ENCODE measurements around the gene GID4. TPM values are rescaled to one million over a fixed set of nuclear protein-coding genes. Genes with fewer than 3 reads are reported as not detected.
"Not testable (repeated sequence)": the region's sequence is repeated elsewhere in the genome, so short reads cannot be mapped to it uniquely, and the experiment has no call there.

GID4 gene
- total RNA-seq (10 to 100 TPM; 11.4 to 14.1 TPM), polyA plus RNA-seq (1 to 10 TPM; 7.5 to 8.1 TPM)
- long read RNA-seq, donor 1, full-length matches to known transcripts = 1 of 4 reads
- long read RNA-seq, donor 1, partial matches to known transcripts = 0 of 4 reads
- long read RNA-seq, donor 1, other reads (novel, unspliced or antisense) = 3 of 4 reads
- long read RNA-seq, donor 2, full-length matches to known transcripts = 2 of 6 reads
- long read RNA-seq, donor 2, partial matches to known transcripts = 0 of 6 reads
- long read RNA-seq, donor 2, other reads (novel, unspliced or antisense) = 4 of 6 reads

DNA sequence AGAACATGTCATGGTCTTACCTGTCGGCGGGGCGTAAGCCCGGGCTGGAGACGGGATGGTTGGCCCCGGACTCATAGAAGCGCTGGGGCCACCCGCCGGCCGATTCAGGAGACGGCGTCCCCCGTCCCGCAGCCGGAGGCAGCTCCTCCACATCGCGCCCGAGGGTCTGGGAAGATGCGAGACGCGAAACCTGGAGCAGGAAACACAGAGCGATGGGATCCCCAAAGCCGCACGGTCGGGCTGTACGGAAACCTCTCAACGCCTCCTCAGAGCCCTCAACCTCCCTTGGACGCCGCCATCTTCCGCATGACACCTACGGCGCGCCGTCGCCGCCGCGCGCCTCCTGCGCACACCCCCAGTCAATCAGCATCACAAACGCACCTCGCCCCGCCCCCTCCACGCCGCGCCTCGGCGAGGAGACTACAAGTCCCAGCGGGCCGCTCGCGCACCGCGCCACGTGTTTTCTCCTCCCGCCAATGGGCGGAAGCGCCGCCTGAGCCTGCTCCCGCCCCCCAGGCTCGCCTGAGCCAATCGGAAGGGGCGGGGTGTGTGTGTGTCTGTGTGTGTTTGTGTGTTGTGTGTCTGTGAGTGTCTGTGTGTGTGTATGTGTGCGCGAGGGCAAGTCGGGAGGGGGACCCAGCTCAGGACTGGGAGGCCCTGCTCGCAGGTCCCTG lies at the start of gene GID4, which contains the start of gene ATPAF2:
Gene GID4, plus strand, starts transcription at position 548 of the 674 bp plus-strand sequence. Its CDS starts 57 bp downstream, at position 605.
Gene ATPAF2, minus strand, starts transcription at position 308 of the 674 bp plus-strand sequence. Its CDS starts 155 bp downstream, at position 153.
- WGBS, 2 donors = 1% methylated on average over 64 to 67 of the region's 67 CpGs
- Histone ChIP-seq H3K4me1 (ENCODE audit: control insufficient read depth in 1 of 2, insufficient read depth in 2 of 2, low read length in 2 of 2) (no peaks in the 10 kb centered on the region), H3K9me3 (ENCODE audit: control insufficient read depth, low read length) (no peaks in the 10 kb centered on the region), H3K4me3 (ENCODE audit: low read length in 2 of 2) (peak within 1 kb of the TSS; percentile 54 to 83), H3K27me3 (ENCODE audit: control insufficient read depth in 1 of 2, insufficient read depth in 2 of 2, low read length in 1 of 2) (no peaks in the 10 kb centered on the region), H3K27ac (ENCODE audit: low read depth in 1 of 2, low read length in 2 of 2) (peak within 1 kb of the TSS in 1 of 2 donors; percentile 49), H3K36me3 (ENCODE audit: control insufficient read depth in 1 of 2, insufficient read depth in 2 of 2, low read length in 1 of 2) (no peaks in the 10 kb centered on the region)
- DNase-seq (peak; percentile 100), ATAC-seq (ENCODE audit: low FRiP score) (peak; percentile 100)
- intact Hi-C loops (cut with DNase I) = loop anchor here in 1 of 2 donors (1.0 to 10.0 kb wide), 3 partner anchors 67 to 264 kb away; partner anchors contain the start of genes DRC3 and TOM1L2

DNA sequence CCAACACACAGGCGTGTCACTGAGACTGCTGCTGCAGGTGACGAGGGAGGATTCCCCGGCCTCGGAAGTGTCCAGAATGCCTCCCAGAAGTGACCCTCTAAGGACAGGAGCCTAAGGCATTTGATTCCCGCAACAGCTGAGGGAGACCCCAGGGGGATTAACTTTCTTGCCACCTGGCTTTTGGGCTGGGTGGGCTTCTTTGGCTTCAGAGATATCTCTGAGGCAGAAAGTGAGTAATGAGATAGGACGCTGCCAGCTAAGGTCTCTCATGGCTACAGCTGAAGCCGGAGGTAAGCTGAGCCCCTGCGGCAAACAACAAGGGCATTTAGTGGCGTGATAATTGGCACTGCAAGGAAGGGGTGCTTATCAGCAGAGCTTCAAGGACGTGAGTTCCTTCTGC lies 49.6 kb upstream of the GID4 start:
- WGBS, 2 donors = 89 to 92% methylated on average over 10 of the region's 10 CpGs

DNA sequence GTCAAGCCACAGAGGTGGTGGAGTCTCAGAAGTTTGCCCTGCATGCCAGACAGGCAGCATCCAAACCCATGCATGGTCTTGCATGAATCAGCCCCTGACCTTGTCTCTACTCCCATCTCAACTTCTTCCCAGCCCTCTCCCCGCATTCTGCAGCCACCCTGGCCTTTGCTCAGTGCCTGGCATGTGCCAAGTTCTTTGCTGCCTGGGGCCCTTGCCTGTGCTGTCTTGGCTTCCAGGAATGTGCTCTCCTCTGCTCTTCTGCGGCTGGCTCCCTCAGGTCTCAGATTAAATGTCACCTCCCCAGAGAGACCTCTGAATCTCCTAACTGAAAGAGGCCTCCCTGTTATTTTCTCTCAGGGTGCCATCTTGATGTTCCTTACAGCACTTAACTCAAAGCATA lies 48.9 kb upstream of the GID4 start:
- Histone ChIP-seq H3K36me3 (ENCODE audit: control insufficient read depth in 1 of 2, insufficient read depth in 2 of 2, low read length in 1 of 2) (no peaks in the 10 kb centered on the region), H3K4me1 (ENCODE audit: control insufficient read depth in 1 of 2, insufficient read depth in 2 of 2, low read length in 2 of 2) (no peaks in the 10 kb centered on the region), H3K27ac (ENCODE audit: low read depth in 1 of 2, low read length in 2 of 2) (no peak overlapping the region), H3K4me3 (ENCODE audit: low read length in 2 of 2) (no peak overlapping the region), H3K27me3 (ENCODE audit: control insufficient read depth in 1 of 2, insufficient read depth in 2 of 2, low read length in 1 of 2) (no peaks in the 10 kb centered on the region), H3K9me3 (ENCODE audit: control insufficient read depth, low read length) (no peaks in the 10 kb centered on the region)
- DNase-seq (no peak), ATAC-seq (ENCODE audit: low FRiP score) (no peak)
- intact Hi-C loops (cut with DNase I) = no loop called here
- 68 to 90% methylated on average over 2 of the region's 2 CpGs for WGBS, 2 donors

More for the DNA sequence above, 49.6 kb upstream of the GID4 start:
- Histone ChIP-seq H3K4me1 (ENCODE audit: control insufficient read depth in 1 of 2, insufficient read depth in 2 of 2, low read length in 2 of 2) (no peaks in the 10 kb centered on the region), H3K4me3 (ENCODE audit: low read length in 2 of 2) (no peak overlapping the region), H3K27me3 (ENCODE audit: control insufficient read depth in 1 of 2, insufficient read depth in 2 of 2, low read length in 1 of 2) (no peaks in the 10 kb centered on the region), H3K36me3 (ENCODE audit: control insufficient read depth in 1 of 2, insufficient read depth in 2 of 2, low read length in 1 of 2) (no peaks in the 10 kb centered on the region), H3K27ac (ENCODE audit: low read depth in 1 of 2, low read length in 2 of 2) (no peak overlapping the region), H3K9me3 (ENCODE audit: control insufficient read depth, low read length) (no peaks in the 10 kb centered on the region)
- no peak for ATAC-seq (ENCODE audit: low FRiP score)
- intact Hi-C loops (cut with DNase I) = no loop called here
- DNase-seq = peak in 1 of 2 donors; percentile 14

DNA sequence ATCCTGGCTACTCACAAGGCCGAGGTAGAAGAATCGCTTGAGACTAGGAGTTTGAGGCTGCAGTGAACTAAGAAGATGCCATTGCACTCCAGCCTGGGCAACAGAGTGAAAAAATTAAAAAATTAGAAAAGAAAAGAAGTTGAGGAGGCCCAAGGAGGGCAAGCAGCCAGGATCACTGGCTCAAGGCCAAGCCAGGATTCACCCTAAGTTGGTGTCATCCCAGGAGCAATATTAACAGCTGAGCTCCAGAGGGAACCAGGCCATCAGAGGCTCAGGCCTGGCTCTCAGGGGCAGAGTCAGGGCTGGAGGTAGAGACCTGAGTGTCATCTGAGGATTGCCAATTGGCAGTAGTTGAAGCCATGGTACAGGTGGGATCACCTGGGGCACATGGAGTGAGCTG lies 45.8 kb upstream of the GID4 start:
- Histone ChIP-seq H3K36me3 (ENCODE audit: control insufficient read depth in 1 of 2, insufficient read depth in 2 of 2, low read length in 1 of 2) (no peaks in the 10 kb centered on the region), H3K9me3 (ENCODE audit: control insufficient read depth, low read length) (no peaks in the 10 kb centered on the region), H3K4me1 (ENCODE audit: control insufficient read depth in 1 of 2, insufficient read depth in 2 of 2, low read length in 2 of 2) (no peaks in the 10 kb centered on the region), H3K27me3 (ENCODE audit: control insufficient read depth in 1 of 2, insufficient read depth in 2 of 2, low read length in 1 of 2) (no peaks in the 10 kb centered on the region), H3K4me3 (ENCODE audit: low read length in 2 of 2) (no peak overlapping the region), H3K27ac (ENCODE audit: low read depth in 1 of 2, low read length in 2 of 2) (no peak overlapping the region)
- intact Hi-C loops (cut with DNase I) = no loop called here
- WGBS, 2 donors = 93 to 94% methylated on average over 2 of the region's 2 CpGs
- ATAC-seq (ENCODE audit: low FRiP score) (no peak), DNase-seq (no peak)

DNA sequence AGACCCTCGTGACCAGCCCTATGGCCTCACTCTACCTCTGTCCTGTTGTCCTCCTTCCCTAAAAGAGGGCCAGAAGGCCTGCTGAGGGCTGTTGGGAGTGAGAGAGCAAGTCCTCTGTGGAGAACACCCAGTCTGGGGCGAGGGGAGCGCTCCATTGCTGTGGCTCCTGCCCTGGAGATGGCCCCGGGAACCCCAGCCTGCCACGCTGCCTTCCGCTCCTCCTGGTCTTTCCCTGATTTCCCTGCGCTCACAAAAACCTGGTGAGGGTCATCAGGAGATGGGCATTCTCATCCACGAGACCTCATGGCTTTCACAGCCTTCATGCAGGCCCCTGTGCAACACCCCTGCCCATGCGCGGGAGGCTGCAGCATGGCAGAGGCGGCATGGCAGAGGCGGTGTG lies 45.4 kb upstream of the GID4 start:
- no peak for ATAC-seq (ENCODE audit: low FRiP score)
- no peaks in the 10 kb centered on the region for H3K4me1 ChIP-seq (ENCODE audit: control insufficient read depth in 1 of 2, insufficient read depth in 2 of 2, low read length in 2 of 2)
- no peak overlapping the region for H3K27ac ChIP-seq (ENCODE audit: low read depth in 1 of 2, low read length in 2 of 2)
- peak in 1 of 2 donors; percentile 53 for DNase-seq
- H3K9me3 ChIP-seq (ENCODE audit: control insufficient read depth, low read length) = no peaks in the 10 kb centered on the region
- no peaks in the 10 kb centered on the region for H3K27me3 ChIP-seq (ENCODE audit: control insufficient read depth in 1 of 2, insufficient read depth in 2 of 2, low read length in 1 of 2)
- intact Hi-C loops (cut with DNase I) = no loop called here
- H3K36me3 ChIP-seq (ENCODE audit: control insufficient read depth in 1 of 2, insufficient read depth in 2 of 2, low read length in 1 of 2) = no peaks in the 10 kb centered on the region
- WGBS, 2 donors = 95% methylated on average over 12 of the region's 12 CpGs
- no peak overlapping the region for H3K4me3 ChIP-seq (ENCODE audit: low read length in 2 of 2)

DNA sequence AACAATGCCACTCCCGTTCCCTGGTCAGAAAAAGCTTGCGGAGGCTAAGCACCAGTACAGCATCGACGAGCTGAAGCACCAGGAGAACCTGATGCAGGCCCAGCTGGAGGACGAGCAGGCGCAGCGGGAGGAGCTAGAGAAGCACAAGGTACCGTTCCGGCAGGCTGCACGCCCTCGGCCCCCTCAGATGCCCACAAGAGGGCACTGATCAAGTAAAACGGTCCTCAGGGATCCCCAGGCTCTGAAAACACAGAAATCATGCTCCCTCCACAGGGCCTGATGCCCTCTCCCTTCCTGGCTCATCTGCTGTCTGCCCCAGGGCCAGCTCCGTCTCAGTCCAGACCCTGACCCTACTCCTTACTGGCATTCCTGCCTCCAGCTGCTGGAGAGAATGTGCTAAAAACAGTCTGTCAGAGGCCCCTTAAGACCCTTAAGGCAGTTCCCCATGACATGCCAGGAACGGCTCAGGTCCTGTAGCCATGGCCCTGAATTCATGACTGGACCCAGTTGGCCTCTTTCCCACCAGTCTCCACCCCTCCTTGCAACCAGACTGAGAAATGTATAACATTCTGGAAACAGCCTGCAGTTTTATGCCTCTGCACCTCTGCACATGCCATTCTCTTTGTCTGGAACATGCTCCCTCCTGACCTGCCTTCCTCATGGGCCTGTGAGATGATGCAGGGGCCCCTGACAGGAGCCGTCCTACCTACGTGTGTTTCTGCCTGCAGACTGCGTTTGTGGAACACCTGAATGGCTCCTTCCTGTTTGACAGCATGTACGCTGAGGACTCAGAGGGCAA lies 44.7 kb upstream of the GID4 start:
- Histone ChIP-seq H3K36me3 (ENCODE audit: control insufficient read depth in 1 of 2, insufficient read depth in 2 of 2, low read length in 1 of 2) (no peaks in the 10 kb centered on the region), H3K27ac (ENCODE audit: low read depth in 1 of 2, low read length in 2 of 2) (no peak overlapping the region), H3K9me3 (ENCODE audit: control insufficient read depth, low read length) (no peaks in the 10 kb centered on the region), H3K4me1 (ENCODE audit: control insufficient read depth in 1 of 2, insufficient read depth in 2 of 2, low read length in 2 of 2) (no peaks in the 10 kb centered on the region), H3K4me3 (ENCODE audit: low read length in 2 of 2) (no peak overlapping the region), H3K27me3 (ENCODE audit: control insufficient read depth in 1 of 2, insufficient read depth in 2 of 2, low read length in 1 of 2) (no peaks in the 10 kb centered on the region)
- 52 to 63% methylated on average over 18 of the region's 18 CpGs for WGBS, 2 donors
- intact Hi-C loops (cut with DNase I) = no loop called here
- DNase-seq = peak in 1 of 2 donors; percentile 71
- no peak for ATAC-seq (ENCODE audit: low FRiP score)

DNA sequence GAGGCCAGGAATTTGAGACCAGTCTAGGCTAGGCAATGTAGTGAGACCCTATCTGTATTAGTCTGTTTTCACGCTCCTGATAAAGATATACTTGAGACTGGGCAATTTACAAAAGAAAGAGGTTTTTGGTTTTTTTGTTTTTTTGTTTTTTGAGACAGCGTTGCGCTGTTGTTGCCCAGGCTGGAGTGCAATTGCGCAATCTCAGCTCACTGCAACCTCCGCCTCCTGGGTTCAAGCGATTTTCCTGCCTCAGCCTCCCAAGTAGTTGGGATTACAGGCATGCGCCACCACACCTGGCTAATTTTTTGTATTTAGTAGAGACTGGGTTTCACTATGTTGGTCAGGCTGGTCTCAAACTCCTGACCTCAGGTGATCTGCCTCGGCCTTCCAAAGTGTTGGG lies 43.3 kb upstream of the GID4 start:
- H3K36me3 ChIP-seq (ENCODE audit: control insufficient read depth in 1 of 2, insufficient read depth in 2 of 2, low read length in 1 of 2); ATAC-seq (ENCODE audit: low FRiP score); intact Hi-C loops (cut with DNase I); DNase-seq; H3K4me3 ChIP-seq (ENCODE audit: low read length in 2 of 2); H3K9me3 ChIP-seq (ENCODE audit: control insufficient read depth, low read length); H3K27me3 ChIP-seq (ENCODE audit: control insufficient read depth in 1 of 2, insufficient read depth in 2 of 2, low read length in 1 of 2); H3K27ac ChIP-seq (ENCODE audit: low read depth in 1 of 2, low read length in 2 of 2); H3K4me1 ChIP-seq (ENCODE audit: control insufficient read depth in 1 of 2, insufficient read depth in 2 of 2, low read length in 2 of 2): not testable (repeated sequence)
- 97 to 98% methylated on average over 8 of the region's 8 CpGs for WGBS, 2 donors

DNA sequence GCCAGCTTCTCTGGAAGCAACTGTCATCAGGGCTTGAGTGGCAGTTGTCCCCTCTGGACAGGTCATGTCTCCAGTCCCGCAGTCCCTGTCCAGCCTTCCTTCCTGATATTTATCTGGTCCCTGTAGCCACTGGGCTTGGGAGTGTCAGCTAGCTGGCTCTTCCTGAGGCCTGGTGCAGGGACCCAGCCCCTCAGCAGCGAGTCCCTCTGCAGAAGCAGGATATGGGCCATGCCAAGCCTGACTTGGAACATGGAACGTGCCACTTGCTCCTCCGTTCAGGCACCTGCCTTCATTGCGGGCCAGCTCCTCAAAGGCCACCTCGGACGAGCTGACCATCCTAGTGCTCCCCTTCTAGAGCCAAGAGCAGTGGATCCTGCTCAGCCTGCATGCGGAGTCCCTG lies 40.3 kb upstream of the GID4 start:
- DNase-seq (peak in 1 of 2 donors; percentile 66), ATAC-seq (ENCODE audit: low FRiP score) (no peak)
- H3K9me3 ChIP-seq (ENCODE audit: control insufficient read depth, low read length) = no peaks in the 10 kb centered on the region
- no peaks in the 10 kb centered on the region for H3K36me3 ChIP-seq (ENCODE audit: control insufficient read depth in 1 of 2, insufficient read depth in 2 of 2, low read length in 1 of 2)
- no peak overlapping the region for H3K4me3 ChIP-seq (ENCODE audit: low read length in 2 of 2)
- H3K27ac ChIP-seq (ENCODE audit: low read depth in 1 of 2, low read length in 2 of 2) = no peak overlapping the region
- H3K4me1 ChIP-seq (ENCODE audit: control insufficient read depth in 1 of 2, insufficient read depth in 2 of 2, low read length in 2 of 2) = no peaks in the 10 kb centered on the region
- no peaks in the 10 kb centered on the region for H3K27me3 ChIP-seq (ENCODE audit: control insufficient read depth in 1 of 2, insufficient read depth in 2 of 2, low read length in 1 of 2)
- 93 to 97% methylated on average over 8 of the region's 8 CpGs for WGBS, 2 donors
- intact Hi-C loops (cut with DNase I) = no loop called here

Data from aorta (tissue), 5 donors.